Stimulated activated CD8-positive, alpha-beta memory T cell treated with anti-CD3 and anti-CD28 coated beads, Interleukin-12 subunit alpha, Interleukin-12 subunit beta, amount 100 ng/mL, for 24 hours (primary cell): ENCODE results near the gene RNF14.
A peak's percentile ranks its signal among the peaks of the same experiment; 100 is the strongest.
"Not testable (repeated sequence)": the region's sequence is repeated elsewhere in the genome, so short reads cannot be mapped to it uniquely, and the experiment has no call there.

Source experiments
- DNase-seq: peaks from one replicate; pipeline ENCODE4 v3.0.0-alpha.2; 2020; ENCODE audit errors: extremely low read depth

Gene RNF14

DNA sequence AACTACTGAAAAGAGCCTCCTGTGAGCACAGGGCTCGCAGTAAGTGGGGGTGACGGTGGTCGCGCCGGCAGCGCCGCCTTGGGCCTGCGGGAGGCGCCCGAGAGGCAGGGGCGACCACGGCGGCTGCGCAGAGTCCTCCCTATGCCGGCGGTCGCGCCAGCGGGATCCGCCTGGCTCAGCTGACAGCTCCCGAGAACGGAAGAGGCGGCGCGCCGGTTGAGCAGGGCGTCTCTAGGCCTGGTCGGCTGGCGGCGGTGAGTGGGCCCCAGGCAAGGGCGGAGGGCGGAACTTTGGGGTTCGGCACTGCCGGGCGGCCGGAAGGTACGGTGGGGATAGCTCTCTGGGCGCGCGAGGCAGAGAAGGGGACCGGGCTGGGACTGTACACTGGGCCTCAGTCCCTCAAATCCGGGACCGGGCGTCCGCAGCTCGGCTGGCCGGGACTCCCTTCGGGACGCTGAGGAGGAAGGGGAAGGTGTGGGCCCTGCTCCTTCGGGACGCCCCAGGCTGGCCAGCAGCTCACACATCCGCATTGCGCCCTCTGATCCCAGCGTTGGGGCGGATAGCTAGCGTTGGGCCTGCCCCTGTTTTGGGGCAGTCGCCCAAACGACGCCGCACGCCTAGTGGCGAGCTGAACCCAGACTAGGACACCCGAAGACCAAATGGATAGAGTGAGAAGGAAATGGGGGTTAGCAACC, at the start of gene RNF14:
Gene RNF14 (plus strand): TSS at position 192 of the 695 bp plus-strand sequence. CDS start 4,484 bp downstream, outside the sequence.
- peak; percentile 83 for DNase-seq

DNA sequence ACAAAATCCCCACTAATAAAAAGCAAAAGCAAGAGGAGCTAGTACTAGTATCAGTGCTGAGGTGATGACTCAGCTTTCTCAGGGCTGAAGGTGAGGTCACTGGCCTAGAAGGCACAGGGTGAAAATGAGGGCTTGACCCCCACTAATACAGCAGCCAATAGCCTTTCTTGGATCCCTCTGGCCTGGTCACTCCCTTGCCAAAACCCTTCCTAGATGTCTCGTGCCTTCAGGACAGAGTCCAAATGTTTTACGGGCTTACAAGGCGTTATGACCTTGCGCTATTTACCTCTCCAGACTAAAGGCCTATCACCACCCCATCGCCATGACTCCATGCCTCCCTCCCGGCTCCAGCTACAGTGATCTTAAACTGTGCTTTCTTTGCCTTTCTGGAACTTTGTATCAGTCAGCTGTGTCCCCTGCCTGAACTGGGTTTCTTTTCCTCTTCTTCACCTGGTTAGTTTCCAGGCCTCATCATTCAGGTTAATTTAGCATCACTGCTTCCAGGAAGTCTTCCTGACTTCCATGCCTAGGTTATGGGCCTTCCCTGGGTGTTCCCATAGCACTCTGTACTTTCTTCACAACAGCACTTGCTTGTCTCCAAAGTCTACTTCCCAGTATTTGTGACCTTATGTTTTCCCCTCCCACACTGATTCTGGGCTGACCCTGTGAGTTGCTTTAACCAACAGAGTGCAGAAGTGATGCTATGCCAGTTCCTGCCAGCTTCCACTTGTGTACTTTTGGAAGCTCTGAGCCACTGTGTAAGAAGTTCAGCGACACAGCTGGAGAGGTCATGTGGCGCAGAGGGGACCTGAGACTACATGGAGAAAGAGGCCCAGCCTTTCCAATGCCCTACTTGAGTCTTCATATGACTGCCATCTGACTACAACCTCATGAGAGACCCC, 49.4 kb upstream of the RNF14 start:
- DNase-seq = no peak

- DNase-seq = no peak
These were observed 48.1 kb upstream of the RNF14 start for GRCh38 chr5:141920771-141921170.

GRCh38 chr5:141922827-141923447, 46.0 kb upstream of the RNF14 start:
- DNase-seq = not testable (repeated sequence)

- DNase-seq = peak; percentile 93
These were observed 45.2 kb upstream of the RNF14 start, which contains the start of gene DELE1 for GRCh38 chr5:141923448-141924313. Gene DELE1, plus strand, starts transcription at chr5:141923871. Its CDS starts 71 bp downstream, at chr5:141923942.

DNA sequence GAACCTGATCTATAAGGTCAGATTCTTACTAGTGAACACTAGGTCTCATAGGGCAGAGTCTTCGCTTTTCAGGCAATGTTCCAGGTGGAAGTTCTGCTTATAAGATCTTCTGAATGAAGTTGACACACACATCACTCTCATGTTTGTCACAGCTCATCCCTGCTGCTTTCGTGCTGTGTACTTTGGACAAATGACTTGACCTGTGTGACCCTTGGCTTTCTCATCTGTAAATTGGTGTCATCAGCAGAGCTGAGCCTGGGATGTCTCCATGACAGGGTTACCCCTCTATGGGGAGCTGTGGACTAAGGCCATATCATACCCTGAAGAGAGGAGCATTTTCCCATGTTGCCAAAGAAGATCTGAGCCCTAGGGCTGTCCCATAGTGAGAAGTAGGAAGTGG, 42.5 kb upstream of the RNF14 start:
- DNase-seq = no peak

DNA sequence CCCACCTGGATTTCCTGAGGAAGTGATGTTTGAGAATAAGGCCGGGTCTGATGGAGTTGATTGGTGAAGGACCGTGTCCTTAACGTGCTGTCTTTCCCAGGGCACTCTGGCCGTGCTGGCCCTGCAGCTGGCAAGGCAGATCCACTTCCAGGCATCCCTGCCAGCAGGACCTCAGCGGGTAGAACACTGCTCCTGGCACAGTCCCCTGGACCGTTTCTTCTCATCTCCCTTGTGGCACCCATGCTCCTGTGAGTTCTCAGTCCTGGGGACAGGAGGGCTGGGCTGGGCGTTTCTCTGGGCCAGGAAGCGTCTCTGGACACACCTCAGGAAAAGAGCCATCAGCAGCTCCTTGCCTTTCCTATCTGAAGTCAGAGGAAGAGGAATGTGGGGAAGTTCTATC, 40.9 kb upstream of the RNF14 start:
- DNase-seq = no peak

DNA sequence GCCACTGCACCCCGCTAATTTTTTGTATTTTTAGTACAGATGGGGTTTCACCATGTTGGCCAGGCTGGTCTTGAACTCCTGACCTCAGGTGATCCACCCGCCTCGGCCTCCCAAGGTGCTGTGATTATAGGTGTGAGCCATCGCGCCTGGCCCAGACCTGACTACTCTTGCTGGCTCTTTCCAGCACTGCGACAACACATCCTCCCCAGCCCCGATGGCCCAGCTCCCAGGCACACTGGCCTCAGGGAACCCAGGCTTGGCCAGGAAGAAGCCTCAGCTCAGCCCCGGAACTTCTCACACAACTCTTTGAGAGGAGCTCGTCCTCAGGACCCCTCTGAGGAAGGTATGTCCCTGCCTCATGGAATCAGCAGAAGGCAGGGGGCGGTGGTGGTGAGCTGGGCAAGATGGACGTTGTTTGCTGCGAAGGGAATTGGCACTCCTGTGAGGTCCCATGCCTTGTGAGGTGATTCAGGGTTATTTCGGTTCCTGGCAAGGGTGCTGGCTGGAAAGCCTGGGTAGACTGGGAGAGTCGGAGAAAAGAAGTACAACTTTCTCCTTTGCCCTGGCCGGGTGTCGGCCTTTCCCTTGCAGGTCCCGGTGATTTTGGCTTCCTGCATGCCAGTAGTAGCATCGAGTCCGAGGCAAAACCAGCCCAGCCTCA, 39.4 kb upstream of the RNF14 start:
- no peak for DNase-seq

DNA sequence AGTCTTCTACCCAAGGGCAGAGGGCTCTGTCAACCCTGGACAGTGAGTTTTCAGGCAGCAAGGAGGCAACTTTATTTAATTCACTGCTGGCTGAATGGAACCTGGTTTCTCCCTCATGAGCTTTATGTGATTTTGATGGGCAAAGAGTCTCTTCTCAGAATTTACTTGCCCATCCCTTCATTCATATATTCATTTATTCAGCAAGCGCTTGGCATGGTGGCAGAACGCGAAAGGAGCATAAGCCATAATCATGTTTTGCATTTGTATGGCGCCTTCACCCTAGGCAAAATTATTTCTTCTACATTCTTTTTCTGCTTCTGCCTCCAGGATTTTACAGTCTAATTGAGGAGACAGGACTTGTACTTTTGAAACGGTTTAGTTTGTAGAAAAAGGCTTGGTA, 37.2 kb upstream of the RNF14 start:
- no peak for DNase-seq

DNA sequence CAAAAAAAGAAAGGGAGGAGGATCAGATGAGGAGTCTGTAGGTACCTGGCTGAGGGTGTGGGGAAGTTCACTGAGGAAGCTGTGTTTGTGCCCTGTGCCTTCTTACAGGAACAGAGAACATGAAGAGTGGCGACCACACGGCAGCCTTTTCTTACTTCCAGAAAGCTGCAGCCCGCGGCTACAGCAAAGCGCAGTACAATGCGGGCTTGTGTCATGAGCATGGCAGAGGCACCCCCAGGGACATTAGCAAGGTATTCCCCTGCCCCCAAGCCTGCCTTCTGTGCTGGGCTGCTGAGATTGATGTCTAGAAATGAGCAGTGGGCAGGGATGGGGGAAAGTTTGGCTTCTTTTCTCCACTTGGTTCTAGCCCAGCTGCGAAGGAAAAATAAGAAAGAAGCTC, 35.8 kb upstream of the RNF14 start:
- DNase-seq = no peak

- DNase-seq = no peak
These were observed 34.6 kb upstream of the RNF14 start for GRCh38 chr5:141934099-141934844.

DNA sequence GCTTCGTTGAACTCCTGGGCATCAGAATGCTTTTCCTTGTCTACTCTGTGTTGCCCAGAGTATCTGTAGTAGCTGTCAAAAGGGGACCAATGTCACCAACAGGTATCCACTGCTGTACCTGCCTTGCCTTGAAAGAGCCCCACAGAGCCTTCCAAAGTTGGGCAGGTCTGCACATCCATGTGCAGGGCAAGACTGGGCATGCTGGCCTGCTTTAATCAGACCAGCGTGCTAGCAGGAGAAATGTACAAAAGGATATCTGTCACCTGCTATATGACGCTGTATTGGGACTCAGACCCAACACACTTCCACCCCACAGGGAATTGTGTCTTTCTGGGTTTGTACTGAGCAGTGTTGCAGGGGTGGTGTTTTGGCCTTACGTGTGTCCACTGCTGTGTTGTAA, 33.4 kb upstream of the RNF14 start:
- DNase-seq = no peak

DNA sequence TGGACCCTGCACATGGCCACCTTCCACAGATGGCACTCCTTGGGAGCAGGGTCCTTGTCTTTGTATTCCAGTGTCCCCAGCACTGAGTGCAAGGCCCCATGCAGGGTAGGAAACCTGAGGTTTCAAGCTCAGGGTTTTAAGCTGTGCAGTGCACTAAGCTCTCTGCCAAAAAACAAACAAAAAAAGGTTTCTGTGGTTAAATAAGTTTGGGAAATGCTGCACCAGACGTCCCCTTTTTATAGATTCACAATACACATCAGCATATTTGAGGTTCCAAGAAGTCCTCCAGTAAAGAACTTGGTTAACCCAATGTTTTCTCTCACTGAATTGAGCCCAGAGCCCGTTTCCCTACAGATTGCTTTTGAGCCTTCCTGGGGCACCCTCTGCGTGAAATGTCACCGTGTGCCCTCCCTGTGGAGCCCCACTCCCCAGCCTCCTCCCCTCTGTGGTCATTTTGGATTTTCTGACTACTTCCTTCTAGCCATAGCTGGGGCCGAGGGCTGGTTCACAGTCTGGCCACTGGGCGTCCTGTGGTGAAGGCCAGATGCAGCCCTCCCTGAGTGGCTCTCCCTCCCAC, 28.1 kb upstream of the RNF14 start:
- no peak for DNase-seq

GRCh38 chr5:141941307-141941706, 27.6 kb upstream of the RNF14 start:
- DNase-seq = no peak

GRCh38 chr5:141941779-141942178, 27.1 kb upstream of the RNF14 start:
- DNase-seq = no peak

GRCh38 chr5:141942185-141942857, 26.6 kb upstream of the RNF14 start:
- DNase-seq = no peak

GRCh38 chr5:141944076-141944475, 24.8 kb upstream of the RNF14 start:
- DNase-seq = no peak

GRCh38 chr5:141945511-141946051, 23.3 kb upstream of the RNF14 start:
- DNase-seq = no peak

- DNase-seq = no peak
These were observed 21.6 kb upstream of the RNF14 start for GRCh38 chr5:141947316-141947715.
